ENCODE results near the gene SPG7.

The SPG7 gene

GRCh38 chr16:89540557-89540956 lies 32.4 kb downstream of the SPG7 start:
- H3K4me1 ChIP-seq (ENCODE audit: insufficient read depth, poor library complexity, severe bottlenecking): no peaks in the 10 kb centered on the region
- ATAC-seq (ENCODE audit: low read depth) (no peak), DNase-seq (ENCODE audit: low spot score) (no peak)
- no peak for TF ChIP-seq CTCF (IDR thresholded peaks at IDR 0.05; ENCODE audit: poor library complexity, severe bottlenecking)
- H3K27me3 ChIP-seq (ENCODE audit: insufficient read depth, poor library complexity, severe bottlenecking): no peaks in the 10 kb centered on the region
- no peaks in the 10 kb centered on the region for H3K9me3 ChIP-seq (ENCODE audit: severe bottlenecking)
- no peak overlapping the region for H3K27ac ChIP-seq (ENCODE audit: poor library complexity, severe bottlenecking)
- peaks cover 51% of the 10 kb centered on the region for H3K36me3 ChIP-seq (ENCODE audit: low read depth)
- H3K4me3 ChIP-seq (ENCODE audit: severe bottlenecking): no peak overlapping the region

- peaks cover 61% of the 10 kb centered on the region for H3K36me3 ChIP-seq (ENCODE audit: low read depth)
- TF ChIP-seq CTCF (IDR thresholded peaks at IDR 0.05; ENCODE audit: poor library complexity, severe bottlenecking): no peak
- no peak for ATAC-seq (ENCODE audit: low read depth)
These were observed 33.6 kb downstream of the SPG7 start for GRCh38 chr16:89541792-89542191.

GRCh38 chr16:89544113-89544512 lies 35.9 kb downstream of the SPG7 start:
- Histone ChIP-seq H3K4me3 (ENCODE audit: severe bottlenecking) (no peak overlapping the region), H3K27me3 (ENCODE audit: insufficient read depth, poor library complexity, severe bottlenecking) (no peaks in the 10 kb centered on the region), H3K4me1 (ENCODE audit: insufficient read depth, poor library complexity, severe bottlenecking) (no peaks in the 10 kb centered on the region), H3K36me3 (ENCODE audit: low read depth) (peaks cover 66% of the 10 kb centered on the region), H3K27ac (ENCODE audit: poor library complexity, severe bottlenecking) (no peak overlapping the region), H3K9me3 (ENCODE audit: severe bottlenecking) (no peaks in the 10 kb centered on the region)
- TF ChIP-seq CTCF (IDR thresholded peaks at IDR 0.05; ENCODE audit: poor library complexity, severe bottlenecking): no peak
- no peak for ATAC-seq (ENCODE audit: low read depth)
- DNase-seq (ENCODE audit: low spot score): no peak

More at GRCh38 chr16:89541792-89542191, 33.6 kb downstream of the SPG7 start:
- no peak for DNase-seq (ENCODE audit: low spot score)
- Histone ChIP-seq H3K4me3 (ENCODE audit: severe bottlenecking) (no peak overlapping the region), H3K27ac (ENCODE audit: poor library complexity, severe bottlenecking) (no peak overlapping the region), H3K4me1 (ENCODE audit: insufficient read depth, poor library complexity, severe bottlenecking) (no peaks in the 10 kb centered on the region), H3K9me3 (ENCODE audit: severe bottlenecking) (no peaks in the 10 kb centered on the region), H3K27me3 (ENCODE audit: insufficient read depth, poor library complexity, severe bottlenecking) (no peaks in the 10 kb centered on the region)

GRCh38 chr16:89544713-89545043 lies 36.5 kb downstream of the SPG7 start:
- DNase-seq (ENCODE audit: low spot score) (no peak), ATAC-seq (ENCODE audit: low read depth) (no peak)
- Histone ChIP-seq H3K36me3 (ENCODE audit: low read depth) (peaks cover 72% of the 10 kb centered on the region), H3K27me3 (ENCODE audit: insufficient read depth, poor library complexity, severe bottlenecking) (no peaks in the 10 kb centered on the region), H3K9me3 (ENCODE audit: severe bottlenecking) (no peaks in the 10 kb centered on the region), H3K4me3 (ENCODE audit: severe bottlenecking) (no peak overlapping the region), H3K4me1 (ENCODE audit: insufficient read depth, poor library complexity, severe bottlenecking) (no peaks in the 10 kb centered on the region), H3K27ac (ENCODE audit: poor library complexity, severe bottlenecking) (no peak overlapping the region)
- no peak for TF ChIP-seq CTCF (IDR thresholded peaks at IDR 0.05; ENCODE audit: poor library complexity, severe bottlenecking)

GRCh38 chr16:89545044-89545830 lies 37.0 kb downstream of the SPG7 start:
- H3K36me3 ChIP-seq (ENCODE audit: low read depth): peaks cover 72% of the 10 kb centered on the region

More at GRCh38 chr16:89545044-89545830, 37.0 kb downstream of the SPG7 start:
- ATAC-seq (ENCODE audit: low read depth) (no peak), DNase-seq (ENCODE audit: low spot score) (no peak)
- no peaks in the 10 kb centered on the region for H3K4me1 ChIP-seq (ENCODE audit: insufficient read depth, poor library complexity, severe bottlenecking)
- no peak overlapping the region for H3K4me3 ChIP-seq (ENCODE audit: severe bottlenecking)
- no peaks in the 10 kb centered on the region for H3K9me3 ChIP-seq (ENCODE audit: severe bottlenecking)
- TF ChIP-seq CTCF (IDR thresholded peaks at IDR 0.05; ENCODE audit: poor library complexity, severe bottlenecking): no peak
- H3K27ac ChIP-seq (ENCODE audit: poor library complexity, severe bottlenecking): no peak overlapping the region
- no peaks in the 10 kb centered on the region for H3K27me3 ChIP-seq (ENCODE audit: insufficient read depth, poor library complexity, severe bottlenecking)

Data from RWPE2 (cell line).